Fibroblast of lung (primary cell): ENCODE results near the gene IDH1. TPM values are rescaled to one million over a fixed set of nuclear protein-coding genes. Genes with fewer than 3 reads are reported as not detected.

Source experiments
- DNase-seq, 2 donors: peaks; one replicate each; pipeline versions ENCODE4 v3.0.0 to v3.0.0-alpha.2; 2010; ENCODE audit warnings: low read depth in 2 of 2
- H2AFZ ChIP-seq: 2 replicates; pipeline ENCODE4 v1.5.1; 2012; ENCODE audit warnings: low read length, control low read depth, inconsistent platforms
- H3K27ac ChIP-seq: 2 replicates; pipeline ENCODE4 v1.5.1; 2011; ENCODE audit warnings: low read length, control low read depth; ENCODE audit not compliant: insufficient read depth
- H3K27me3 ChIP-seq: 2 replicates; pipeline ENCODE4 v1.5.1; 2011; ENCODE audit warnings: mild to moderate bottlenecking, low read length; ENCODE audit not compliant: control insufficient read depth, insufficient read depth
- H3K36me3 ChIP-seq: 2 replicates; pipeline ENCODE4 v1.5.1; 2011; ENCODE audit warnings: low read length; ENCODE audit not compliant: control insufficient read depth, insufficient read depth
- H3K4me1 ChIP-seq: 2 replicates; pipeline ENCODE4 v1.5.1; 2011; ENCODE audit warnings: low read length; ENCODE audit not compliant: control insufficient read depth, insufficient read depth; ENCODE audit errors: extremely low read depth
- H3K4me2 ChIP-seq: 2 replicates; pipeline ENCODE4 v1.5.1; 2011; ENCODE audit warnings: low read length, control low read depth; ENCODE audit not compliant: insufficient read depth; ENCODE audit errors: extremely low read depth
- H3K4me3 ChIP-seq, 4 experiments: fragments of 200-600 bp in 1 of 4; sonication (generic) in 1 of 4; replicated peaks in 1 of 4; 2 replicates each; pipeline ENCODE4 v1.5.1; 2011 to 2016; ENCODE audit warnings: low read length in 4 of 4, low read depth in 3 of 4, mild to moderate bottlenecking in 3 of 4, control low read depth in 2 of 4, inconsistent platforms in 1 of 4, mixed read lengths in 1 of 4; ENCODE audit not compliant: insufficient read depth in 1 of 4; ENCODE audit errors: control extremely low read depth in 1 of 4
- H3K79me2 ChIP-seq: 2 replicates; pipeline ENCODE4 v1.5.1; 2012; ENCODE audit warnings: mild to moderate bottlenecking, low read length, inconsistent platforms; ENCODE audit not compliant: control insufficient read depth, insufficient read depth
- H3K9ac ChIP-seq: 2 replicates; pipeline ENCODE4 v1.5.1; 2011; ENCODE audit warnings: mild to moderate bottlenecking, low read length, control low read depth; ENCODE audit not compliant: insufficient read depth
- H3K9me3 ChIP-seq: 2 replicates; pipeline ENCODE4 v1.5.1; 2012; ENCODE audit warnings: low read depth, low read length; ENCODE audit not compliant: control insufficient read depth, insufficient read depth
- H4K20me1 ChIP-seq: 2 replicates; pipeline ENCODE4 v1.5.1; 2011; ENCODE audit warnings: low read length; ENCODE audit not compliant: control insufficient read depth, insufficient read depth; ENCODE audit errors: extremely low read depth
- EZH2 ChIP-seq: IDR thresholded peaks from 2 replicates; pipeline ENCODE4 v1.5.1; 2012; ENCODE audit warnings: low read length, control low read depth, mild to moderate bottlenecking; ENCODE audit errors: missing control alignments
- polyA plus RNA-seq, 2 donors: library from polyadenylated mRNA; depleted of rRNA in 1 of 2; stranded (reverse) in 1 of 2; unstranded in 1 of 2; fragments of >200 nt; gene quantifications; 2 replicates each; pipeline ENCODE4 v1.2.1, GENCODE V29; 2011 to 2012; ENCODE audit warnings: missing spikeins in 1 of 2
- total RNA-seq: library from RNA; depleted of rRNA; stranded (reverse); fragments of >200 nt; gene quantifications from 2 replicates; pipeline ENCODE4 v1.2.1, GENCODE V29; 2014
- TF ChIP-seq, protein P1 (sequence below), 2 donors: IDR thresholded peaks in 1 of 2; conservative IDR thresholded peaks in 1 of 2; 1 replicate in 1 of 2; 2 replicates in 1 of 2; pipeline ENCODE4 v1.5.1; 2011 to 2012; ENCODE audit warnings: low read length in 2 of 2, control low read depth in 1 of 2, inconsistent platforms in 1 of 2, low read depth in 1 of 2, mild to moderate bottlenecking in 1 of 2

The IDH1 gene
- total and polyA plus RNA-seq, 2 donors (not counting 1 experiment from before 2014, with no cell fraction given): 199 to 378 TPM

- DNase-seq: peak; percentile 27 to 51
- TF ChIP-seq, protein P1, sequence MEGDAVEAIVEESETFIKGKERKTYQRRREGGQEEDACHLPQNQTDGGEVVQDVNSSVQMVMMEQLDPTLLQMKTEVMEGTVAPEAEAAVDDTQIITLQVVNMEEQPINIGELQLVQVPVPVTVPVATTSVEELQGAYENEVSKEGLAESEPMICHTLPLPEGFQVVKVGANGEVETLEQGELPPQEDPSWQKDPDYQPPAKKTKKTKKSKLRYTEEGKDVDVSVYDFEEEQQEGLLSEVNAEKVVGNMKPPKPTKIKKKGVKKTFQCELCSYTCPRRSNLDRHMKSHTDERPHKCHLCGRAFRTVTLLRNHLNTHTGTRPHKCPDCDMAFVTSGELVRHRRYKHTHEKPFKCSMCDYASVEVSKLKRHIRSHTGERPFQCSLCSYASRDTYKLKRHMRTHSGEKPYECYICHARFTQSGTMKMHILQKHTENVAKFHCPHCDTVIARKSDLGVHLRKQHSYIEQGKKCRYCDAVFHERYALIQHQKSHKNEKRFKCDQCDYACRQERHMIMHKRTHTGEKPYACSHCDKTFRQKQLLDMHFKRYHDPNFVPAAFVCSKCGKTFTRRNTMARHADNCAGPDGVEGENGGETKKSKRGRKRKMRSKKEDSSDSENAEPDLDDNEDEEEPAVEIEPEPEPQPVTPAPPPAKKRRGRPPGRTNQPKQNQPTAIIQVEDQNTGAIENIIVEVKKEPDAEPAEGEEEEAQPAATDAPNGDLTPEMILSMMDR (conservative IDR thresholded peaks at IDR 0.05 in 1 of 2, IDR thresholded peaks at IDR 0.05 in 1 of 2; ENCODE audit: low read depth in 1 of 2, low read length in 2 of 2): no peak
- no peak for TF ChIP-seq EZH2
- Histone ChIP-seq H3K9me3 (no peaks in the 10 kb centered on the region), H3K4me1 (no peaks in the 10 kb centered on the region), H4K20me1 (no peaks in the 10 kb centered on the region), H3K27me3 (no peaks in the 10 kb centered on the region), H2AFZ (no peak overlapping the region), H3K4me2 (no peak overlapping the region), H3K36me3 (peaks cover 9% of the 10 kb centered on the region), H3K27ac (no peak overlapping the region), H3K4me3 (no peak overlapping the region), H3K79me2 (peaks cover 3% of the 10 kb centered on the region), H3K9ac (no peak overlapping the region)
Observed at GRCh38 chr2:208250388-208250787, 4.5 kb downstream of the IDH1 start.

- no peaks in the 10 kb centered on the region for H3K9me3 ChIP-seq
- H3K4me1 ChIP-seq: no peaks in the 10 kb centered on the region
- DNase-seq: peak in 1 of 2 donors; percentile 71
- no peak overlapping the region for H2AFZ ChIP-seq
- H3K79me2 ChIP-seq: peaks cover 3% of the 10 kb centered on the region
- H3K4me2 ChIP-seq: no peak overlapping the region
- H4K20me1 ChIP-seq: no peaks in the 10 kb centered on the region
- H3K9ac ChIP-seq: no peak overlapping the region
- H3K27ac ChIP-seq: no peak overlapping the region
- H3K4me3 ChIP-seq: no peak overlapping the region
- TF ChIP-seq EZH2: no peak
- TF ChIP-seq, protein P1 (conservative IDR thresholded peaks at IDR 0.05 in 1 of 2, IDR thresholded peaks at IDR 0.05 in 1 of 2; ENCODE audit: low read depth in 1 of 2, low read length in 2 of 2): no peak
- H3K36me3 ChIP-seq: peaks cover 11% of the 10 kb centered on the region
- no peaks in the 10 kb centered on the region for H3K27me3 ChIP-seq
Observed at GRCh38 chr2:208249296-208249695, 5.6 kb downstream of the IDH1 start.

DNA sequence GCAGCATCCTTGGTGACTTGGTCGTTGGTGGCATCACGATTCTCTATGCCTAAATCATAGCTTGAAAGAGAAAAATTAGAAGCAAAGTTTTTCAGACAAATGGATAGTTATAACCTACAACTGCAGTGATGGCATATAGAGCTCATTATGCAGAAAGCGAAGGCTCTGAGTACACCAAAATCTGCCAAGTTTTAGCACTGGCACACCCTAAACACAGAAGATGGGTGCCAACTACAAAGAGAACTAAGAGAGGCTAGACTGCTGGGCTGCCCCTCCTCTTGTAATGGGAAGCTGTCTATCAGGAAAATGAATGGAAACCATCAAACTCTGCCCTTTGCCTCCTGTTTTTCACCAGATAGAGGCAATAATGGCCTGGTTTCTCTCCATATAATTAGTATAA, 6.3 kb downstream of the IDH1 start:
- Histone ChIP-seq H3K4me3 (no peak overlapping the region), H3K27ac (no peak overlapping the region), H3K36me3 (peaks cover 11% of the 10 kb centered on the region), H3K9ac (no peak overlapping the region), H3K9me3 (no peaks in the 10 kb centered on the region), H2AFZ (no peak overlapping the region), H3K79me2 (no peaks in the 10 kb centered on the region), H3K4me1 (no peaks in the 10 kb centered on the region), H3K27me3 (no peaks in the 10 kb centered on the region), H3K4me2 (no peak overlapping the region), H4K20me1 (no peaks in the 10 kb centered on the region)
- DNase-seq: no peak
- TF ChIP-seq, protein P1 (conservative IDR thresholded peaks at IDR 0.05 in 1 of 2, IDR thresholded peaks at IDR 0.05 in 1 of 2; ENCODE audit: low read depth in 1 of 2, low read length in 2 of 2): no peak
- TF ChIP-seq EZH2: no peak
